Epidermal melanocyte (primary cell): ENCODE measurements around the gene ROBO2.

Experiments
- DNase-seq: peaks from one replicate; pipeline ENCODE4 v3.0.0; 2011; ENCODE audit warnings: low spot score; ENCODE audit not compliant: insufficient read length

Gene ROBO2

GRCh38 chr3:77326586-77326985, 286.7 kb downstream of the ROBO2 start:
- no peak for DNase-seq

- no peak for DNase-seq
Observed at GRCh38 chr3:77328690-77329089, 288.8 kb downstream of the ROBO2 start.

- no peak for DNase-seq
Observed at GRCh38 chr3:77329116-77329515, 289.2 kb downstream of the ROBO2 start.

- no peak for DNase-seq
Observed at GRCh38 chr3:77338195-77338594, 298.3 kb downstream of the ROBO2 start.

GRCh38 chr3:77342027-77342426, 302.1 kb downstream of the ROBO2 start:
- DNase-seq = no peak

- DNase-seq = no peak
Observed at GRCh38 chr3:77342688-77343087, 302.8 kb downstream of the ROBO2 start.

GRCh38 chr3:77345009-77345408, 305.1 kb downstream of the ROBO2 start:
- no peak for DNase-seq

- DNase-seq = no peak
Observed at GRCh38 chr3:77348244-77348855, 308.5 kb downstream of the ROBO2 start.

- DNase-seq = no peak
Observed at GRCh38 chr3:77354958-77355357, 315.1 kb downstream of the ROBO2 start.

GRCh38 chr3:77362936-77363335, 323.0 kb downstream of the ROBO2 start:
- DNase-seq = no peak

GRCh38 chr3:77365152-77365551, 325.3 kb downstream of the ROBO2 start:
- DNase-seq = no peak

- DNase-seq = no peak
Observed at GRCh38 chr3:77370413-77370812, 330.5 kb downstream of the ROBO2 start.

GRCh38 chr3:77372018-77372417, 332.1 kb downstream of the ROBO2 start:
- no peak for DNase-seq

GRCh38 chr3:77372634-77373346, 332.9 kb downstream of the ROBO2 start:
- DNase-seq = no peak

- no peak for DNase-seq
Observed at GRCh38 chr3:77373619-77374018, 333.7 kb downstream of the ROBO2 start.

- DNase-seq = no peak
Observed at GRCh38 chr3:77376511-77376910, 336.6 kb downstream of the ROBO2 start.

- no peak for DNase-seq
Observed at GRCh38 chr3:77377717-77378116, 337.8 kb downstream of the ROBO2 start.

GRCh38 chr3:77380136-77380535, 340.2 kb downstream of the ROBO2 start:
- no peak for DNase-seq

- no peak for DNase-seq
Observed at GRCh38 chr3:77381431-77381830, 341.5 kb downstream of the ROBO2 start.

GRCh38 chr3:77392181-77392580, 352.3 kb downstream of the ROBO2 start:
- DNase-seq = no peak

- no peak for DNase-seq
Observed at GRCh38 chr3:77394046-77394445, 354.1 kb downstream of the ROBO2 start.

GRCh38 chr3:77404871-77405270, 365.0 kb downstream of the ROBO2 start:
- no peak for DNase-seq

- DNase-seq = no peak
Observed at GRCh38 chr3:77407441-77407840, 367.5 kb downstream of the ROBO2 start.
